ENCODE data around the gene PLCH1. TPM values are rescaled to one million over a fixed set of nuclear protein-coding genes. Genes with fewer than 3 reads are reported as not detected.
"Not testable (repeated sequence)": the region's sequence is repeated elsewhere in the genome, so short reads cannot be mapped to it uniquely, and the experiment has no call there.

Gene PLCH1
- total RNA-seq, 1 experiment from 2014 or later, result 3.8 TPM

DNA sequence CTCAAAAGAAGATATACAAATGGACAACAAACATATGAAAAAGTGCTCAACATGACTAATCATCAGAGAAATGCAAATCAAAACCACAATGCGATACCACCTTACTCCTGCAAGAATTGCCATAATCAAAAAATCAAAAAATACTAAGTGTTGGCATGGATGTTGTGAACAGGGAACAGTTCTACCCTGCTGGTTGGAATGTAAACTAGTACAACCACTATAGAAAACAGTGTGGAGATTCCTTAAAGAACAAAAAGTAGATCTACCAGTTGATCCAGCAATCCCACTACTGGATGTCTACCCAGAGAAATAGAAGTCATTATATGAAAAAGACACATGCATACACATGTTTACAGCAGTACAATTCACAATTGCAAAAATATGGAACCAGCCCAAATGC lies 129.7 kb downstream of the PLCH1 start:
- CTCF ChIA-PET; H3K36me3 ChIP-seq (ENCODE audit: control insufficient read depth in 1 of 2, insufficient read depth in 2 of 2, low read length in 2 of 2); H3K9me2 ChIP-seq (ENCODE audit: insufficient read depth); H3K4me1 ChIP-seq (ENCODE audit: control insufficient read depth in 1 of 2, insufficient read depth in 2 of 2, low read length in 2 of 2); H3K4me2 ChIP-seq (ENCODE audit: low read length); H3K27me3 ChIP-seq (ENCODE audit: insufficient read depth, low read length); H3K4me3 ChIP-seq (replicated peaks in 1 of 2; ENCODE audit: low read depth in 1 of 2, low read length in 2 of 2); DNase-seq (ENCODE audit: low read depth, low spot score); H2AFZ ChIP-seq (ENCODE audit: low read depth, low read length, poor library complexity, severe bottlenecking); H3K9ac ChIP-seq (ENCODE audit: low read length); H3K9me3 ChIP-seq (ENCODE audit: control insufficient read depth in 1 of 2, insufficient read depth in 1 of 2, low read depth in 1 of 2, low read length in 2 of 2); RAD21 ChIA-PET (ENCODE audit: low non-redundant PET in 1 of 2, low total read pairs in 2 of 2, uncharacterized antibody in 2 of 2, unreplicated experiment in 2 of 2); H4K20me1 ChIP-seq (ENCODE audit: insufficient read depth); H3K79me2 ChIP-seq (ENCODE audit: insufficient read depth, low read length); H3K27ac ChIP-seq (ENCODE audit: low read depth, low read length); ATAC-seq; BruUV-seq (replicated peaks); intact Hi-C loops (cut with micrococcal nuclease); POLR2A ChIA-PET: not testable (repeated sequence)

DNA sequence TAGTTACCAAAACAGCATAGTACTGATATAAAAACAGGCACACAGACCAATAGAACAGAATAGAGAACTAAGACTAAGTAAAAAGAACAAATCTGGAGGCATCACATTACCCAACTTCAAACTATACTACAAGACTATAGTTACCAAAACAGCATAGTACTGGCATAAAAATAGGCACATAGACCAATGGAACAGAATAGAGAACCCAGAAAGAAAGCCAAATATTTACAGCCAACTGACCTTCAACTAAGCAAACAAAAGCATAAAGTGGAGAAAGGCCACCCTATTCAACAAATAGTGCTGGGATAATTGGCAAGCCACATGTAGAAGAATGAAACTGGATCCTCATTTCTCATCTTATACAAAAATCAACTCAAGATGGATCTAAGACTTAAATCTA lies 130.5 kb downstream of the PLCH1 start:
- H3K36me3 ChIP-seq (ENCODE audit: control insufficient read depth in 1 of 2, insufficient read depth in 2 of 2, low read length in 2 of 2); DNase-seq (ENCODE audit: low read depth, low spot score); intact Hi-C loops (cut with micrococcal nuclease); H4K20me1 ChIP-seq (ENCODE audit: insufficient read depth); H3K4me1 ChIP-seq (ENCODE audit: control insufficient read depth in 1 of 2, insufficient read depth in 2 of 2, low read length in 2 of 2); H3K4me3 ChIP-seq (replicated peaks in 1 of 2; ENCODE audit: low read depth in 1 of 2, low read length in 2 of 2); ATAC-seq; POLR2A ChIA-PET; H3K79me2 ChIP-seq (ENCODE audit: insufficient read depth, low read length); RAD21 ChIA-PET (ENCODE audit: low non-redundant PET in 1 of 2, low total read pairs in 2 of 2, uncharacterized antibody in 2 of 2, unreplicated experiment in 2 of 2); H3K27me3 ChIP-seq (ENCODE audit: insufficient read depth, low read length); BruUV-seq (replicated peaks); H3K4me2 ChIP-seq (ENCODE audit: low read length); CTCF ChIA-PET; H3K27ac ChIP-seq (ENCODE audit: low read depth, low read length); H3K9me2 ChIP-seq (ENCODE audit: insufficient read depth); H3K9ac ChIP-seq (ENCODE audit: low read length); H3K9me3 ChIP-seq (ENCODE audit: control insufficient read depth in 1 of 2, insufficient read depth in 1 of 2, low read depth in 1 of 2, low read length in 2 of 2); H2AFZ ChIP-seq (ENCODE audit: low read depth, low read length, poor library complexity, severe bottlenecking): not testable (repeated sequence)

DNA sequence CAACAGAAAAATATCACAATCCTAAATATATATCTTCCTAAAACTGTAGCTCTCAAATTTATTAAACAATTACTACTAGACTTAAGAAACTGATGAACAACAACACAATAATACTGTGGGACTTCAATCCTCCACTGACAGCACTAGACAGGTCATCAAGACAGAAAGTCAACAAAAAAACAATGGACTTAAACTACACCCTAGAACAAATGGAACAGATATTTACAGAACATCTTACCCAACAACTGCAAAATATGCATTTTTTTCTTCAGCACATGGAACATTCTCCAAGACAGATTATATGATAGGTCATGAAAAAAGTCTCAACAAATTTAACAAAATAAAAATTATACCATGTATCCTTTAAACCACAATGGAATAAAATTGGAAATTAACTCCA lies 133.4 kb downstream of the PLCH1 start:
- Histone ChIP-seq H4K20me1 (ENCODE audit: insufficient read depth) (no peaks in the 10 kb centered on the region), H3K27me3 (ENCODE audit: insufficient read depth, low read length) (no peaks in the 10 kb centered on the region), H3K4me1 (ENCODE audit: control insufficient read depth in 1 of 2, insufficient read depth in 2 of 2, low read length in 2 of 2) (no peaks in the 10 kb centered on the region), H3K9me2 (ENCODE audit: insufficient read depth) (no peaks in the 10 kb centered on the region), H3K9me3 (ENCODE audit: control insufficient read depth in 1 of 2, insufficient read depth in 1 of 2, low read depth in 1 of 2, low read length in 2 of 2) (no peaks in the 10 kb centered on the region), H3K36me3 (ENCODE audit: control insufficient read depth in 1 of 2, insufficient read depth in 2 of 2, low read length in 2 of 2) (no peaks in the 10 kb centered on the region), H3K4me2 (ENCODE audit: low read length) (no peak overlapping the region), H2AFZ (ENCODE audit: low read depth, low read length, poor library complexity, severe bottlenecking) (no peak overlapping the region), H3K79me2 (ENCODE audit: insufficient read depth, low read length) (no peaks in the 10 kb centered on the region), H3K27ac (ENCODE audit: low read depth, low read length) (no peak overlapping the region), H3K9ac (ENCODE audit: low read length) (no peak overlapping the region), H3K4me3 (replicated peaks in 1 of 2; ENCODE audit: low read depth in 1 of 2, low read length in 2 of 2) (no peak overlapping the region)
- BruUV-seq (replicated peaks), result no TSS peak
- DNase-seq (ENCODE audit: low read depth, low spot score) (no peak), ATAC-seq (no peak)
- ChIA-PET POLR2A (no interaction called here), RAD21 (ENCODE audit: low non-redundant PET in 1 of 2, low total read pairs in 2 of 2, uncharacterized antibody in 2 of 2, unreplicated experiment in 2 of 2) (no interaction called here), CTCF (no interaction called here)
- intact Hi-C loops (cut with micrococcal nuclease), result no loop called here
- TF ChIP-seq, protein P1, sequence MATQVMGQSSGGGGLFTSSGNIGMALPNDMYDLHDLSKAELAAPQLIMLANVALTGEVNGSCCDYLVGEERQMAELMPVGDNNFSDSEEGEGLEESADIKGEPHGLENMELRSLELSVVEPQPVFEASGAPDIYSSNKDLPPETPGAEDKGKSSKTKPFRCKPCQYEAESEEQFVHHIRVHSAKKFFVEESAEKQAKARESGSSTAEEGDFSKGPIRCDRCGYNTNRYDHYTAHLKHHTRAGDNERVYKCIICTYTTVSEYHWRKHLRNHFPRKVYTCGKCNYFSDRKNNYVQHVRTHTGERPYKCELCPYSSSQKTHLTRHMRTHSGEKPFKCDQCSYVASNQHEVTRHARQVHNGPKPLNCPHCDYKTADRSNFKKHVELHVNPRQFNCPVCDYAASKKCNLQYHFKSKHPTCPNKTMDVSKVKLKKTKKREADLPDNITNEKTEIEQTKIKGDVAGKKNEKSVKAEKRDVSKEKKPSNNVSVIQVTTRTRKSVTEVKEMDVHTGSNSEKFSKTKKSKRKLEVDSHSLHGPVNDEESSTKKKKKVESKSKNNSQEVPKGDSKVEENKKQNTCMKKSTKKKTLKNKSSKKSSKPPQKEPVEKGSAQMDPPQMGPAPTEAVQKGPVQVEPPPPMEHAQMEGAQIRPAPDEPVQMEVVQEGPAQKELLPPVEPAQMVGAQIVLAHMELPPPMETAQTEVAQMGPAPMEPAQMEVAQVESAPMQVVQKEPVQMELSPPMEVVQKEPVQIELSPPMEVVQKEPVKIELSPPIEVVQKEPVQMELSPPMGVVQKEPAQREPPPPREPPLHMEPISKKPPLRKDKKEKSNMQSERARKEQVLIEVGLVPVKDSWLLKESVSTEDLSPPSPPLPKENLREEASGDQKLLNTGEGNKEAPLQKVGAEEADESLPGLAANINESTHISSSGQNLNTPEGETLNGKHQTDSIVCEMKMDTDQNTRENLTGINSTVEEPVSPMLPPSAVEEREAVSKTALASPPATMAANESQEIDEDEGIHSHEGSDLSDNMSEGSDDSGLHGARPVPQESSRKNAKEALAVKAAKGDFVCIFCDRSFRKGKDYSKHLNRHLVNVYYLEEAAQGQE (IDR thresholded peaks at IDR 0.05; ENCODE audit: low read depth), result no peak
- TF ChIP-seq, protein P2, sequence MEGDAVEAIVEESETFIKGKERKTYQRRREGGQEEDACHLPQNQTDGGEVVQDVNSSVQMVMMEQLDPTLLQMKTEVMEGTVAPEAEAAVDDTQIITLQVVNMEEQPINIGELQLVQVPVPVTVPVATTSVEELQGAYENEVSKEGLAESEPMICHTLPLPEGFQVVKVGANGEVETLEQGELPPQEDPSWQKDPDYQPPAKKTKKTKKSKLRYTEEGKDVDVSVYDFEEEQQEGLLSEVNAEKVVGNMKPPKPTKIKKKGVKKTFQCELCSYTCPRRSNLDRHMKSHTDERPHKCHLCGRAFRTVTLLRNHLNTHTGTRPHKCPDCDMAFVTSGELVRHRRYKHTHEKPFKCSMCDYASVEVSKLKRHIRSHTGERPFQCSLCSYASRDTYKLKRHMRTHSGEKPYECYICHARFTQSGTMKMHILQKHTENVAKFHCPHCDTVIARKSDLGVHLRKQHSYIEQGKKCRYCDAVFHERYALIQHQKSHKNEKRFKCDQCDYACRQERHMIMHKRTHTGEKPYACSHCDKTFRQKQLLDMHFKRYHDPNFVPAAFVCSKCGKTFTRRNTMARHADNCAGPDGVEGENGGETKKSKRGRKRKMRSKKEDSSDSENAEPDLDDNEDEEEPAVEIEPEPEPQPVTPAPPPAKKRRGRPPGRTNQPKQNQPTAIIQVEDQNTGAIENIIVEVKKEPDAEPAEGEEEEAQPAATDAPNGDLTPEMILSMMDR (IDR thresholded peaks at IDR 0.05 in 2 of 3, conservative IDR thresholded peaks at IDR 0.05 in 1 of 3; ENCODE audit: borderline replicate concordance in 1 of 3, insufficient read depth in 1 of 3, low read depth in 2 of 3, low read length in 2 of 3), result no peak
- TF ChIP-seq ZNF274 (IDR thresholded peaks at IDR 0.05; ENCODE audit: low read depth, low read length) (no peak), SP1 (IDR thresholded peaks at IDR 0.05; ENCODE audit: low read depth) (no peak), SIN3A (IDR thresholded peaks at IDR 0.05; ENCODE audit: low read depth) (no peak), TCF7L2 (IDR thresholded peaks at IDR 0.05; ENCODE audit: borderline replicate concordance, extremely low read depth, insufficient read depth, insufficient read length) (no peak)
- TF ChIP-seq, protein P3, sequence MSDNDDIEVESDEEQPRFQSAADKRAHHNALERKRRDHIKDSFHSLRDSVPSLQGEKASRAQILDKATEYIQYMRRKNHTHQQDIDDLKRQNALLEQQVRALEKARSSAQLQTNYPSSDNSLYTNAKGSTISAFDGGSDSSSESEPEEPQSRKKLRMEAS (IDR thresholded peaks at IDR 0.05), result no peak
